Memory B cell (primary cell): ENCODE measurements around the gene LMAN2.

Experiments used
- ATAC-seq: fragments of 150-1000 bp; cut with Tn5 transposase; 2 replicates; pipeline ENCODE4 v1.10.0; 2021; ENCODE audit warnings: low read depth, mild to moderate bottlenecking, moderate library complexity
- DNase-seq, 2 donors: peaks; one replicate each; pipeline ENCODE4 v3.0.0; 2022; ENCODE audit warnings: low spot score in 2 of 2
- H3K27ac Mint-ChIP-seq: one replicate; pipeline ENCODE4 v1.8.0; 2022; ENCODE audit warnings: mild to moderate bottlenecking, moderate library complexity, mixed read lengths
- H3K27me3 Mint-ChIP-seq: one replicate; pipeline ENCODE4 v1.8.0; 2022; ENCODE audit warnings: mixed read lengths
- H3K36me3 Mint-ChIP-seq: one replicate; pipeline ENCODE4 v1.8.0; 2022; ENCODE audit warnings: mild to moderate bottlenecking, mixed read lengths
- H3K4me1 Mint-ChIP-seq: one replicate; pipeline ENCODE4 v1.8.0; 2022; ENCODE audit warnings: mixed read lengths
- H3K4me3 Mint-ChIP-seq: one replicate; pipeline ENCODE4 v1.8.0; 2022; ENCODE audit warnings: mild to moderate bottlenecking, moderate library complexity, mixed read lengths
- H3K9me3 Mint-ChIP-seq: one replicate; pipeline ENCODE4 v1.8.0; 2022; ENCODE audit warnings: mixed read lengths

LMAN2 gene

GRCh38 chr5:177372034-177372896 is 20.8 kb upstream of the LMAN2 start:
- Mint-ChIP-seq H3K4me3 (no peak overlapping the region), H3K4me1 (peaks cover 32% of the 10 kb centered on the region), H3K27ac (peak overlapping the region; percentile 38), H3K9me3 (no peaks in the 10 kb centered on the region), H3K36me3 (peaks cover 15% of the 10 kb centered on the region), H3K27me3 (no peaks in the 10 kb centered on the region)
- DNase-seq (no peak), ATAC-seq (no peak)

GRCh38 chr5:177371120-177372033 is 19.9 kb upstream of the LMAN2 start:
- H3K36me3 Mint-ChIP-seq: peaks cover 19% of the 10 kb centered on the region
- H3K27ac Mint-ChIP-seq: no peak overlapping the region
- ATAC-seq: no peak
- peaks cover 34% of the 10 kb centered on the region for H3K4me1 Mint-ChIP-seq
- no peaks in the 10 kb centered on the region for H3K9me3 Mint-ChIP-seq
- no peak for DNase-seq
- no peak overlapping the region for H3K4me3 Mint-ChIP-seq
- no peaks in the 10 kb centered on the region for H3K27me3 Mint-ChIP-seq

- Mint-ChIP-seq H3K9me3 (no peaks in the 10 kb centered on the region), H3K27ac (no peak overlapping the region), H3K4me3 (peak overlapping the region; percentile 47), H3K27me3 (no peaks in the 10 kb centered on the region), H3K4me1 (peaks cover 35% of the 10 kb centered on the region), H3K36me3 (peaks cover 20% of the 10 kb centered on the region)
- DNase-seq: peak; percentile 32 to 63
- peak; percentile 89 for ATAC-seq
Observed at GRCh38 chr5:177370488-177371119, 19.1 kb upstream of the LMAN2 start.

- Mint-ChIP-seq H3K4me3 (peak overlapping the region; percentile 1), H3K27me3 (no peaks in the 10 kb centered on the region), H3K9me3 (no peaks in the 10 kb centered on the region), H3K27ac (no peak overlapping the region), H3K4me1 (peaks cover 33% of the 10 kb centered on the region), H3K36me3 (peaks cover 20% of the 10 kb centered on the region)
- DNase-seq (no peak), ATAC-seq (no peak)
Observed at GRCh38 chr5:177369645-177370440, 18.4 kb upstream of the LMAN2 start.

GRCh38 chr5:177368869-177369644 is 17.6 kb upstream of the LMAN2 start:
- no peaks in the 10 kb centered on the region for H3K27me3 Mint-ChIP-seq
- H3K9me3 Mint-ChIP-seq: no peaks in the 10 kb centered on the region
- peak overlapping the region; percentile 1 for H3K4me3 Mint-ChIP-seq
- peaks cover 38% of the 10 kb centered on the region for H3K4me1 Mint-ChIP-seq
- ATAC-seq: peak; percentile 23
- H3K36me3 Mint-ChIP-seq: peaks cover 20% of the 10 kb centered on the region
- DNase-seq: no peak
- no peak overlapping the region for H3K27ac Mint-ChIP-seq

- Mint-ChIP-seq H3K27ac (no peak overlapping the region), H3K36me3 (peaks cover 20% of the 10 kb centered on the region), H3K27me3 (no peaks in the 10 kb centered on the region), H3K4me1 (peaks cover 40% of the 10 kb centered on the region), H3K9me3 (no peaks in the 10 kb centered on the region), H3K4me3 (no peak overlapping the region)
- DNase-seq: no peak
- ATAC-seq: no peak
Observed at GRCh38 chr5:177367981-177368868, 16.8 kb upstream of the LMAN2 start.

GRCh38 chr5:177367323-177367848 is 15.9 kb upstream of the LMAN2 start:
- Mint-ChIP-seq H3K4me1 (peaks cover 42% of the 10 kb centered on the region), H3K27ac (no peak overlapping the region), H3K4me3 (no peak overlapping the region), H3K36me3 (peaks cover 20% of the 10 kb centered on the region), H3K9me3 (no peaks in the 10 kb centered on the region), H3K27me3 (no peaks in the 10 kb centered on the region)
- ATAC-seq (no peak), DNase-seq (no peak)

GRCh38 chr5:177366528-177367322 is 15.3 kb upstream of the LMAN2 start:
- Mint-ChIP-seq H3K27me3 (no peaks in the 10 kb centered on the region), H3K36me3 (peaks cover 20% of the 10 kb centered on the region), H3K4me3 (no peak overlapping the region), H3K9me3 (no peaks in the 10 kb centered on the region), H3K4me1 (peaks cover 42% of the 10 kb centered on the region), H3K27ac (no peak overlapping the region)
- ATAC-seq: no peak
- no peak for DNase-seq

GRCh38 chr5:177365845-177366527 is 14.5 kb upstream of the LMAN2 start:
- Mint-ChIP-seq H3K27ac (no peak overlapping the region), H3K4me1 (peaks cover 40% of the 10 kb centered on the region), H3K36me3 (peaks cover 18% of the 10 kb centered on the region), H3K27me3 (no peaks in the 10 kb centered on the region), H3K9me3 (no peaks in the 10 kb centered on the region), H3K4me3 (no peak overlapping the region)
- no peak for ATAC-seq
- no peak for DNase-seq

GRCh38 chr5:177364159-177364962 is 12.9 kb upstream of the LMAN2 start:
- no peak for ATAC-seq
- peaks cover 52% of the 10 kb centered on the region for H3K4me1 Mint-ChIP-seq
- no peaks in the 10 kb centered on the region for H3K9me3 Mint-ChIP-seq
- peak overlapping the region; percentile 49 for H3K4me3 Mint-ChIP-seq
- H3K36me3 Mint-ChIP-seq: peaks cover 21% of the 10 kb centered on the region
- no peaks in the 10 kb centered on the region for H3K27me3 Mint-ChIP-seq
- no peak for DNase-seq
- no peak overlapping the region for H3K27ac Mint-ChIP-seq
